ENCODE data around the gene TPGS1.
"Not testable (repeated sequence)": the region's sequence is repeated elsewhere in the genome, so short reads cannot be mapped to it uniquely, and the experiment has no call there.

The TPGS1 gene

DNA sequence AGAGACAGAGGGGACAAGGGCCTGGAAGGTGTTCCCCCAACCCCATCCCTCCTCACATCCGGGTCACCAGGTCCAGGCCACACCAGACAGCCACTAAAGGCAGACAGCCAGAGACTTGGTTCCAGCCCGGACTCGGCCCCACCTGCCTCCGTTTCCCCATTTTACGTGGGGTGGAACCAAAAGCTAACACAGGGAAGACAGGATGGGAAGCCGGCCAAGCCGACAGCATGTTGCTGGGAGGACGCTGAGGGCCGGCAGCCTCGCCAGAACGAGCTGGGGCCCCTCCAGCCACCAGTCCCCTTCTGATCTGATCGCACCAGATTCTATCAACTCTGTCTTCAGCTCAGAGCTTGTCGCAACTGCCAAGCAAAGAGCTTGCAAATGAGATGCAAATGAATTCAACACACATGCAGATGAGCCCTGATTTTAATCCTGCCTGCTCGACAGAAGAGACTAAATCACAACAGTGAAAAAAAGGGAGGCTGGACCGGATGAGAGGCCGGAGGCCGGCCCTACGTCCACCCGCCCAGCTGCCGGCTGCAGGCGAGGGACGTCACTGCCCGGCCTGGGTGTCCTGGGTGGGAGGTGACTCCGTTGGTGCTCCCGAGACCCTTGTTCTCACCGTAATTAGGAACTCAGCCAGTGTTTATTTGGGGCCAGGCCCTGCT, 28.9 kb upstream of the TPGS1 start:
- DNase-seq: no peak

DNA sequence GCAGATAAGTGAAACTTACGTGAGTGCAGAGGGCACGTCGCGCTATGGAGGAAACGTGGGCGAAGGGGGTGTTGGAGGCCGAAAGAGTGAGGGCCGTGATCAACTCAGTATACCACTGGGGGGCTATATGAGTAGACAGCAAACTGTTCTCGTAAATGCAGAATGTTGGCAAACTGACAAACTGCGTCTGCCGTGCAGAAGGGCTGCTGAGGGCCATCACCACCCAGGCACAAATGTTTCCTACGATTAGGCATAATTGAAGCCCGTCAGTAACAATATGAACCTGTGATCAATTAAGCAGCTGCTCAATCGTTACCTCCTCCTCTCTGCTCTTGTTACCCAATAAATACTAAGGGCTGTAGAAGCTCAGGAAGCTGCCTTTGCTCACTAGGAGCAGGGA, 28.3 kb upstream of the TPGS1 start:
- no peak for DNase-seq

DNA sequence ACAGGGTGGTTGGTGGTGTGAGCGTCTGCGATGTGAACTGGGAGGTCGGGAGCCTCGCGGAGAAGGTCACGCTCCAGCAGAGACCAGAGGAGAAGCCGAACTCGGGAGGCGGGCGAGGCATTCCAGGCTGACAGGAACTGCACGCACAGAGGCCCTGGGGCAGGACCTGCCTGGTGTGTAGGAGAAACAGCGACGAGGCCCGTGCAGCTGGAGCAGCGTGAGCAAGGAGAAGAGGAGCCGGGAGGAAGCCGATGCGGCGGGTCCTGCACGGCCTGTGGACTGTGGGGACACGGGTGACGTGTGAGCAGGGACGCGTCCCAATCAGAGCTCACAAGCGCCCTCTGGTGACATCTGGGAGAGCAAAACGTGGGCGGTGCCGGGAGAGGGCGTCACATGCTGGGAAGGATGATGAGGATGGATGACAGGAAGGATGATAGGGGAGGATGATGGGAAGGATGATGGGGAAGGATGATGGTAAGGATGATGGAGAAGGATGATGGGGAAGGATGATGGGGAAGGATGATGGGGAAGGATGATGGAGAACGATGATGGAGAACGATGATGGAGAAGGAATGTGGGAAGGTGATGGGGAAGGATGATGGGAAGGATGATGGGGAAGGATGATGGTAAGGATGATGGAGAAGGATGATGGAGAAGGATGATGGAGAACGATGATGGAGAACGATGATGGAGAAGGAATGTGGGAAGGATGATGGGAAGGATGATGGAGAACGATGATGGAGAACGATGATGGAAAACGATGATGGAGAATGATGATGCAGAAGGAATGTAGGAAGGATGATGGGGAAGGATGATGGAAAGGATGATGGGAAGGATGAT, 27.1 kb upstream of the TPGS1 start:
- peak in 1 of 2 experiments; percentile 3 for DNase-seq

DNA sequence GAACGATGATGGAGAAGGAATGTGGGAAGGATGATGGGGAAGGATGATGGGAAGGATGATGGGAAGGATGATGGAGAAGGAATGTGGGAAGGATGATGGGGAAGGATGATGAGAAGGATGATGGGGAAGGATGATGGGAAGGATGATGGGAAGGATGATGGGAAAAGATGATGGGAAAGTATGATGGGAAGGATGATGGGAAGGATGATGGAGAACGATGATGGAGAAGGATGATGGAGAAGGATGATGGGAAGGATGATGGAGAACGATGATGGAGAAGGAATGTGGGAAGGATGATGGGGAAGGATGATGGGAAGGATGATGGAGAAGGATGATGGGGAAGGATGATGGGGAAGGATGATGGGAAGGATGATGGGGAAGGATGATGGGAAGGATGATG, 26.2 kb upstream of the TPGS1 start:
- DNase-seq: not testable (repeated sequence)

DNA sequence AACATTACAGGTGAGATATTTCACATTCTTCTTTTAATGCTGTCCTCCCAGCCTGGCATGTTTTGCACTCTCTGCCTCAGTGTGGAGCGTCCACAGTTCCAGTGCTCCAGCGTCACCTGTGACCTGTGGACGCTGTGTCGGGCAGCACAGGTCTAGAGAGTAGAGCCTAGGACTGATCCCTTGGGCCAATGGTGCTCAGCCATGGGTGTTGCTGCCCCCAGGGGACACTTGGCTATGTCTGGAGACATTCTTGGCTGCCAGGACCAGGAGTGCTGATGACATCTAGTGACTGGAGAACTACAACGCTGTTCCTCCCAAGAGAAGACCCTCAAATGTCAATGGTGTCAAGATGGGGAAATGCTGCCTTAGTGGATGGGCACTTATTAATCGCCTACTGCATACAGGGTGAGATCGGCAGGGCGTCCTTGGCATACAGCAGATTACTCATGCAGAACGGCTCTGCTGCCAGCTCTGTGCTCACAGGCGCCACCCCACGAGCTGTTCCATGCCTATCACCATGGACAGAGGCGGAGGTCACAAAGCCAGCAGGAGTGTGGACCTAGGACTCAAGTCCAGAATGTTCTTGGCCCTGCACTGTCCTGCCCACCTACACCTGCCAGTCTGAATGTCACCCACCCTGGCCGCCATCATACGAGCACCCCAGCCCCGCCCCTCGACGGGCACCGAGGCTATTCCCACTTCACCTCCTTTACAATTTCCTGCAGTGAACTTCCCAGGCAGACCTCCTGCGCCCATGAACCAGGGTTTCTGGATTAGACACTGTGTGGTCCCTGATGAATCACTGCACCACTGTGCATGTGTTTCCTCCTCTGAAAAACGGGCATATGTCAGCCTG, 24.9 kb upstream of the TPGS1 start:
- DNase-seq: no peak

DNA sequence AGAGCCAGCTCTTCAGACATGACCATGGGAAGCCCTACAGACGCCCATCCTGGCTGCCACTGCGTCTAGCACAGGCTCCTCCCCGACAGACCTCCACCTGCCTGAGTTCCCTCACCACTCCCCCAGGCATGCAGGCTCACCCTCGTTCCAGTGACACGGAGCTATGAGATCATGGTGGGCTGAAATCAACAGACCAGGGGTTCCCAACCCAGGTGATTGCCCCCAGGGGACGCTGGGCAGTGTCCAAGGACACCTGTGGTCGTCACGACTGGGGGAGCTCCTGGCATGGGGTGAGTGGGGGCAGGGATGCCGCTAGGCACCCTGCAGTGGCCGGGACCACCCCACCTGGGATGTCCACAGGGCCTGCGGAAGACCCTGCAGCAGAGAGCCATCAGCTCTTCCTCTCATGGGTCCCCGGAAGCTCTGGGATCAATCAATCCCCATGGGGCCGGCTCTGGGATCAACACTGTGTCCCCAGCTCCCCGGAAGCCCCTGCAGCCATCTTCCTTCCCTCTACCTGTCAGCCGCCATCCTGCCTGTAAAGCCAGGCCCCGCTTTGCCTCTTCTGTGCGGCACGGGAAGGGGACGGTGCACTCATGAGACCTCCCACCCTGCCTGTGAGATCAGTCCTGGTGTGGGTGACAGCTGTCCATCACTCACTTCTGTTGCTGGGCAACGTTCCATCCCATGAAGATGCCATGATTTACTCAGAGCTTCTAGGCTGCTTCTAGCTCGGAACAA, 23.8 kb upstream of the TPGS1 start:
- DNase-seq: no peak

DNA sequence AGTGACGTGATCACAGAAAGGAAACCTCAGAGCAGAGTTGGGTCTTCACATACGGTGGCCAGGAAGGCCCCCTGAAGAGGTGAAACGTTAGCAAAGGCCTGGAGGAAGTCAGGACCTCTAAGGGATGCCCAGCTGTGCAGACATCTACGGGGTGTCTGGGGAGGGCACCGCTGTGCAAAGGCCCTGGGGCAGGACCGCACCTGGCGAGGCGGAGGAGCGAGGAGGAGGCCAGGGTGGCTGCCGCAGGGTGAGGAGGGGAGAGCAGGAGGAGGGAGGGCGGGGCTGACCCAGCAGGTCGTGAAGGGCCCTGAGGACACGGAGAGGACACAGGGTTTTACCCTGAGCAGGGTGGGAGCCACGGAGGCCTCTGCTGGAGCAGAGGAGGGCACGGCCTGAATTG, 22.8 kb upstream of the TPGS1 start:
- DNase-seq: no peak

DNA sequence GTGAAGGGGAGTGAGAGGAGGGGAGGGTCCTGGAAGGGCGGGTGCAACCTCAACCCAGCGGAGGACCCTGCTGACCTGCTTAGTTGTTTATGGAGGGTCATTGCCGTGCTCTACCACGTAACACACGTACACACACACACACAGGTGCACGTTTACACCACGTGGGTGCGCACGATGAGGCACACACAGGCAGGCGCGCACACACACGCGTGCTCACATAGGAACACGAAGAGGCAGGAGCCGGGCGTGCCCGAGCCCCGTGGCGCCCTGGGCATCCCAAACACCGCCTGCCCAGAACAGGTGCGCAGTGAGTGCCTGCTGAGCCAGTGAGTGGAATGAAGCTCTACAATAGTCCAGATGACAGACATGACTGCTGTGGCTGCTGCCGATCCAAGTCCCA, 22.2 kb upstream of the TPGS1 start:
- DNase-seq: no peak

DNA sequence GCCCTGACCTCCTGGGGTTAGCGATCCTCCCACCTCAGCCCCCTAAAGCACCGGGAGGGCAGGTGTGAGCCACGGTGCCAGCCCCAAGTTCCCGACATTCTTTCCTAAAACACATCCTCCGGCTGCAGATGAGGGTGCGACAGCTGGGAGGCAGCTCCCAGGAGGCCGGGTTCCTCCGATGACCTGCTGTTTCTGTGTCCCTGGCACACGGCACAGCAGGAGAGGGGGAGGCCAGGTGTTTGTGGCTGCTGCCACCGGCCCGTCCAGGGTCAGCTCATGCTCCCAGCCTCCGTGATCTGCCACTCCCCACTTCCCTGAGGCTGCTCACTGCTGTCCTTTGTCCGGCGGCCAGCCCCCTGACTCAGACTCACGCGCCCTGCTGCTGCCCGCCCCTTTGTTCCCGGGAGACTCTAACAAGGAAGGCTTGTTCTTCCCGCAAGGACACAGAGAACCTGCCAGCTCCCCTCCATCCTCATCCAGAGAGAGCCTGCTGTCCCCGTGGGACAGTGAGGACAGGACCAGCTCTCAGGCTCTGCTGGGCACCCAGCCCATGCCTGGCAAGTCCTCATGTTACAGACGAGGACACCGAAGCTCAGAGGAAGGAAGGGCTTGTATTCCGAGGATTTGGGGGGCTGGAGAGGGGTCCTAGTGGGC, 21.6 kb upstream of the TPGS1 start:
- DNase-seq: no peak

DNA sequence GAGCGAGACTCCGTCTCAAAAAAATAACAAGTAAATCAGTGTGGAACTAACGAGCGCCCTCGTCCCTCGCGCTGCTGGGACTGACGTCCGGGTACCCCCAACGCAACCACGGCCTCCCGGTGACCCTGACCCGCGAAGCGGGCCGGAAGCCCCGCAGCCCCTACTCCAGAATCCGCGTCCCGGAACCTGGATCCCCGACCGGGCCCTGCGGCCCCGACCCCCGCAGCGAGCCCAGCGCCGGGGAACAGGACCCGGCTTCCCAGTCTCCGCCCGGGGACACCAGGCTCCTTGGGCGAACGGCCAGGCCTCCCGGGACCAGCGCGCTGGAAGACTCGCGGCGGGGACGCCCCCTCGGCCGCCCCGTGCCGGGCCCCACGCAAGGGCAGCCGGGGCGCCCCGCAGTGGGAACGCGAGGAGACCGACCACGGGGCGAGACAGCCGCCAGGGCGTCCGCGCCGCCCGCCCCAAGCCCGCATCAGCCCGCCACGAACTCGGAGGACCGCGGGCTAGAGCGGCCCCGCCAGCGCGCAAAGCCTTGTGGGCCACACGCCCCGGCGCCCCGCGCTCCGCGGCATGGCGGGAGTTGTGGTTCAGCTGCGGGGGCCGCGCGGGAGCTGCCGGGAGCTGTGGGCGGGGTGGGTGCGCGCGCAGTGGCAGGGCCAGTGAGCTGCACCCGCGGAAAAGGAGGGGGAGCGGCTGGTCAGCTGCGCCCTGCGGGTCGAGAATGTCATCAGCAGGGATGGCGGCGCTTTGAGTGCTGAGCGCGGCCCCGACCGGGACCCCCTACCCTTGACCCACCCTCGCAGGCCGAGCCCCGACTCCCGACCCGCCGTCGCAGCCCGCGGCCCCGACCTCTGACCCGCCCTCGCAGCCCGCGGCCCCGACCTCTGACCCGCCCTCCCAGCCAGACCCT, 18.5 kb upstream of the TPGS1 start:
- DNase-seq: peak in 1 of 2 experiments; percentile 51

DNA sequence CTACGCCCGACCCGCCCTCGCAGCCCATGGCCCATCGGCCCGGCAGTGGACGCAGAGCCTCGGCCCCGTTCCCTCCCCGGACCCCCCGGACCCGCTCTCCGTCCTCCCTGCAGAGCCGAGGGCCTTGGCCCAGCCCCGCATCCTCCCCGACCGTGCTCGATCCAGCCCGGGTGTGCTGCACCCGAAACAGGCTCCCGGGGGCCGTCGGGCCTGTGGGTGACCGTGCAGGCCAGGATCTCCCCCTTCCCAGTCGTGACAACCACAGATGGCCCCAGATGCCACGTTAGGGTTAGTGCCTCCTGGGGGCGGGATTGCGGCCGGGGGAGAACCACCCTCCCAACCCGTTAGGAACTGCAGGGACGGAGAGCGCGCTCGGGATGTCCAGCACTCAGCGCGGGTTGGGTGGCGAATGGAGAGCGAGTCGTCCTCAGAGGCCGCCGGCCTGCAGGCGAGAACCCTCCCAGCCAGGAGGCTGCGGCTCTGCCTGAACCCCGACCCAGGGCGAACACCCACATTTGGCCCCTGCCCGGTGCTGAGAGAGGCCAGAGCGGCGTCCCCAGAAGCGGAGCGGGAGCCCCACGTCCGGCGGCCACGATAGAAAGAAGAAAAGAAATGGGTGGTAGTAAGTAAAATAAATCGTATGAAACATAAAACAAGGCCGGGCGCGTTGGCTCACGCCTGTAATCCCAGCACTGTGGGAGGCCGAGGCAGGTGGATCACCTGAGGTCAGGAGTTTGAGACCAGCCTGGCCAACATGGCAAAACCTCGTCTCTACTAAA, 17.7 kb upstream of the TPGS1 start:
- DNase-seq: no peak

DNA sequence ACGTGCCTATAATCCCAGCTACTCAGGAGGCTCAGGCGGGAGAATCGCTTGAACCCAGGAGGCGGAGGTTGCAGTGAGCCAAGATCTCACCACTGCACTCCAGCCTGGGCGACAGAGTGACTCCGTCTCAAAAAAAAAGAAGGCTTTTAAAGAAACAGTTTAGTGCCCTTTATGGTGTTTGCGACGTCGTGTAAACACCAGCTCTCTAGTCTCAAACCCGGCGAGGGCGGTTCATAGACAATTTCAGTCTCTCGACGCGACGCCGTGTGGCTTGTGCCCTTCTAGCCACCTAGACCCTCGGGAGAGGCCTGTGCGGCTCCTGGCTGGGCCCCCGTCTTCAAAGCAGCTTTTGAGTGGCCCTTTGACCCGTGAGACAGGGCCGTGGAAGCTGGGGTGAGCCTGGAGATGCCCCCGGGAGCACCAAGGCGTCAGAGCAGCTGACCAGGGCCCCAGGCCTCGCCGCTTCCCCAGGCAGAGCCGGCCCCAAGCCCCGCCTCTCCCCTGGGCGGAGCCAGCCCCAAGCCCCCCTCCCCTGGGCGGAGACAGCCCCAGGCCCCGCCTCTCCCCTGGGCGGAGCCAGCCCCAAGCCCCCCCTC, 16.1 kb upstream of the TPGS1 start:
- no peak for DNase-seq

DNA sequence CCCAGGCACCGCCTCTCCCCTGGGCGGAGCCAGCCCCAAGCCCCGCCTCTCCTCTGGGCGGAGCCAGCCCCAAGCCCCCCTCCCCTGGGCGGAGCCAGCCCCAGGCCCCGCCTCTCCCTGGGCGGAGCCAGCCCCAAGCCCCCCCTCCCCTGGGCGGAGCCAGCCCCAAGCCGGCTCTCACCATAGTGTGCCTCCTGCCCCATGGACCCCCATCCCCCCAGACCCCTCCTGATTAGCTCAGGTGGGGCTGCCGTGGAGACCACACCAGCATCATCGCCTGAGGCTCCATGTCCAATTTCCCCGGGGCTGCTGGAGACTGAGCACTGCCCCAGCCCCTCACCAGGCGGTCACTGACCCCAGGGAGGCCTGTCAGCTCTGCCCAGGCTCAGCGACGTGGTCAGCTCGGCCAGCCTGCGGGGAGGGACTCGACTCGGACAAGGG, 15.2 kb upstream of the TPGS1 start:
- no peak for DNase-seq

DNA sequence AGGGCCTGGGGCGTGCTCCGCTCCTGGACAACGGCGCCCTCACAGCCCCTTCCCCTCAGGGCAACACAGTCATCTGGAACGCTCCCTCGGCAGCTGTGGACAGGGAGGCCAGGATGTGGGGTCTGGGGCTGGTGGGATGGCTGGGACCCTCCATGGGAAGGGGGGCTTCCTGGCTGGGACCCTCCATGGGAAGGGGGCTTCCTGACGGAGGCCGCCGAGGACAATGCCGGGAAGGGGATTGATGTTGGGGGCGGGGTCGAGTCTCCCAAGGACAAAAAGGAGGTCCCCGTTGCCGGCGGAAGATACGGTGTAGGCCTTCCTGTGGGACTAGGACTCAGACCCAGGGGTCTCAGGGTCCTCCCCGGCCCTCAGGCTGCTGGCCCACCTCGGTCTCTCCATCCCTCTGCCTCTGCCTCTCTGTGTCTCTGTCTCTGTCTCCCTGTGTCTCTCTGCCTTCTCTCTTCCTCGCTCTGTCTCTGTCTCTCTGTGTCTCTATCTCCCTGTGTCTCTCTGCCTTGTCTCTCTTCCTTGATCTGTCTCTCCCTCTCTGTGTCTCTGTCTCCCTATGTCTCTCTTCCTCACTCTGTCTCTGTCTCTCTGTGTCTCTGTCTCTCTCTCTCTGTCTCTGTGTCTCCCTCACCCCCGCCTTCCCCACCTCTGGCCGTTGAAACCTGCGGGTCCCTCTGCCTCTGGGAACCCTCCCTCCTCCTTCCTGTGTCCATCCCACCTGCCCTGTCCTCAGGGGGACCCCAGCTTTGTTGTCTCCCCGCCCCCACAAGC, 13.7 kb upstream of the TPGS1 start:
- no peak for DNase-seq

DNA sequence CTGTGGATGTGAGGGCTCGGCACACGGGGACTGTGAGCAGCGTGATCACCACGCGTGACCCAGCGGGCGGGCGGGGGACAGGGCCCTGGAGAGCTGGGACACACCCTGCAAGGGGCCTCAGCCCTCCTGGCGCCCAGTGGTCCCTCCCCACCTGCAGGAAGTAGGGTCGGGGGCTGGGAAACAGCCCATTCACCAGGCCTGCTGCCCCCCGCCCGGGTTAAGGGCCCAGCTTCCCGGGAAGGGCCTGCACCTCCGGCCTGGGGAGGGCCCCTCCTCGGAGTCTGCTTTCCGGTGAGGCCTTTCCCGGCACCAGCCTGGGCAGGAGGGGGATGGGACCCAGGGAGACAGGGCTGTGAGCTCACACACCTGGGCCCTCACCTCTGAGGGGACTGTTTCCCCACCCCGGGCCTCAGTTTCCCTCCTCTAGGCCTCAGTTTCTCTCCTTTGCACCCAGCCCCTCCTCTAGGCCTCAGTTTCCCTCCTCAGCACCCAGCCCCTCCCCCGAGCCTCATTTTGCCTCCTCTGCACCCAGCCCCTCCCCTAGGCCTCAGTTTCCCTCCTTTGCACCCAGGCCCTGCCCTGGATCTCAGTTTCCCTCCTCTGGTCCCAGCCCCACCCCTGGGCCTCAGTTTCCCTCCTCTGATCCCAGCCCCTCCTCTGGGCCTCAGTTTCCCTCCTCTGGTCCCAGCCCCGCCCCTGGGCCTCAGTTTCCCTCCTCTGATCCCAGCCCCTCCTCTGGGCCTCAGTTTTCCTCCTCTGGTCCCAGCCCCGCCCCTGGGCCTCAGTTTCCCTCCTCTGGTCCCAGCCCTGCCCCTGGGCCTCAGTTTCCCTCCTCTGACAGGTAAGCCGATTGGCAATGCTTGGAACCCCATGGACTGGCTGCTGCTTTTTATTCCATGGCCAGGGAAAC, 12.9 kb upstream of the TPGS1 start:
- DNase-seq: no peak

DNA sequence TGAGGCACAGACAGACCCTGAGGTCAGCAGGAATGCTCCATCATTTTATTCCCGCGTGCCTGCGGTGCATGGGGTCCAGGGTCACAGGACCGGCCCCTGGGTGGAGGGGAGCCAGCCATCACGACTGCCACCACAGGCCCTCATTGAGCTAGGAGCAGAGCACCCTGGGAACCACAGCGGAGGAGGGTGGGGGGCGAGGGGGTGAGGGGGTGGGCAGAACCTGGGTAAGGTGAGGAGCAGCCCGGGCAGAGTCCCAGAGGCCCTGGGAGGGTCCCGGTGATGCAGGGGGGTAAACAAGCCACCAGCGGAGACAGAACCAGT, 12.3 kb upstream of the TPGS1 start:
- DNase-seq: no peak

DNA sequence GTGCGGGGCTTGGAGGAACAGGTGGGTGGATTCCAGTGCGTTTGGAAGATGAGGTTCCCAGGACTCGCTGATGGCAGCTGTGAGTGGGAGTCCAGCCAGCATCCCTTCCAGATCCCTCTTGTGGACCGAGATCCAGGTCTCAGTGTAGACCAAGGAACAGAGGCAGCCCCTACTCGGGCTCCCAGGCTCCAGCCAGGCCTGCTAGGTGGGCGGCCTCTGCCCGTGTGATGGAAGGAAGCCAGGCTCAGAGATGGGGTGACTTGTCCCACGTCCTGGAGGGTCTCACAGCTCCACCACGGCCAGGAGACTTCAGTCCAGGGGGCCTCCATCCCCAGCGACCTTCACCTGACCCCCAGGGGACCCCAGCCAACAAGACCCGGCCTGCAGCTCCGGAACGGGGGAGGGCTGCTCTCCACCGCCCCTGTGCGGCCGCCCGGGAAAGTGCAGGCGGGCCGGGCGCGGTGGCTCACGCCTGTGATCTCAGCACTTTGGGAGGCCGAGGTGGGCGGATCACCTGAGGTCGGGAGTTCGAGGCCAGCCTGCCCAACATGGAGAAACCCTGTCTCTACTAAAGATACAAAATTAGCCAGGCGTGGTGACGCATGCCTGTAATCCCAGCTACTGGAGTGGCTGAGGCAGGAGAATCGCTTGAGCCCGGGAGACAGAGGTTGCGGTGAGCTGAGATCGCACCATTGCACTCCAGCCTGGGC, 11.7 kb upstream of the TPGS1 start:
- no peak for DNase-seq
